ENCODE data around the gene RHEB.

GRCh38 chr7:151424799-151425198, 94.9 kb downstream of the RHEB start:
- TF ChIP-seq, protein P1, sequence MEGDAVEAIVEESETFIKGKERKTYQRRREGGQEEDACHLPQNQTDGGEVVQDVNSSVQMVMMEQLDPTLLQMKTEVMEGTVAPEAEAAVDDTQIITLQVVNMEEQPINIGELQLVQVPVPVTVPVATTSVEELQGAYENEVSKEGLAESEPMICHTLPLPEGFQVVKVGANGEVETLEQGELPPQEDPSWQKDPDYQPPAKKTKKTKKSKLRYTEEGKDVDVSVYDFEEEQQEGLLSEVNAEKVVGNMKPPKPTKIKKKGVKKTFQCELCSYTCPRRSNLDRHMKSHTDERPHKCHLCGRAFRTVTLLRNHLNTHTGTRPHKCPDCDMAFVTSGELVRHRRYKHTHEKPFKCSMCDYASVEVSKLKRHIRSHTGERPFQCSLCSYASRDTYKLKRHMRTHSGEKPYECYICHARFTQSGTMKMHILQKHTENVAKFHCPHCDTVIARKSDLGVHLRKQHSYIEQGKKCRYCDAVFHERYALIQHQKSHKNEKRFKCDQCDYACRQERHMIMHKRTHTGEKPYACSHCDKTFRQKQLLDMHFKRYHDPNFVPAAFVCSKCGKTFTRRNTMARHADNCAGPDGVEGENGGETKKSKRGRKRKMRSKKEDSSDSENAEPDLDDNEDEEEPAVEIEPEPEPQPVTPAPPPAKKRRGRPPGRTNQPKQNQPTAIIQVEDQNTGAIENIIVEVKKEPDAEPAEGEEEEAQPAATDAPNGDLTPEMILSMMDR (IDR thresholded peaks at IDR 0.05; ENCODE audit: insufficient read depth, low read depth, low read length): no peak
- TF ChIP-seq EZH2 (IDR thresholded peaks at IDR 0.05; ENCODE audit: insufficient read depth, low read length): no peak

All from astrocyte (in vitro differentiated cells and primary cell).